Chondrocyte (in vitro differentiated cells): ENCODE measurements around the gene BBX. TPM values are rescaled to one million over a fixed set of nuclear protein-coding genes. Genes with fewer than 3 reads are reported as not detected.

Source experiments
- DNase-seq: peaks from one replicate; pipeline ENCODE4 v3.0.0; 2021; ENCODE audit warnings: mixed read lengths, low spot score
- H3K27ac Mint-ChIP-seq: one replicate; pipeline ENCODE4 v1.8.0; 2021; ENCODE audit warnings: mild to moderate bottlenecking, moderate library complexity, mixed read lengths; ENCODE audit not compliant: unreplicated experiment
- H3K27me3 Mint-ChIP-seq: 2 replicates; pipeline ENCODE4 v1.8.0; 2021; ENCODE audit warnings: low read depth, mixed read lengths
- H3K36me3 Mint-ChIP-seq: 2 replicates; pipeline ENCODE4 v1.8.0; 2021; ENCODE audit warnings: low read depth, mixed read lengths
- H3K4me1 Mint-ChIP-seq: 2 replicates; pipeline ENCODE4 v1.8.0; 2021; ENCODE audit warnings: low read depth, mild to moderate bottlenecking, mixed read lengths
- H3K4me3 Mint-ChIP-seq: one replicate; pipeline ENCODE4 v1.8.0; 2021; ENCODE audit warnings: mild to moderate bottlenecking, moderate library complexity, mixed read lengths; ENCODE audit not compliant: unreplicated experiment
- H3K9me3 Mint-ChIP-seq: 2 replicates; pipeline ENCODE4 v1.8.0; 2021; ENCODE audit warnings: low read depth, mixed read lengths
- total RNA-seq: library from RNA; stranded (reverse); gene quantifications from 3 replicates; pipeline ENCODE4 v1.2.1, GENCODE V29; 2021
- TF ChIP-seq, protein P1 (sequence below): fragments of 200-600 bp; sonication (generic); IDR thresholded peaks from 2 replicates; pipeline ENCODE4 v1.5.0; 2021; ENCODE audit warnings: antibody characterized with exemption, mild to moderate bottlenecking, moderate library complexity

Gene BBX
- total RNA-seq, 1 donor from 2014 or later, result 69.6 TPM

GRCh38 chr3:107816107-107816506 is 293.3 kb downstream of the BBX start:
- Mint-ChIP-seq H3K9me3 (no peaks in the 10 kb centered on the region), H3K4me1 (peaks cover 18% of the 10 kb centered on the region), H3K36me3 (no peaks in the 10 kb centered on the region), H3K27me3 (no peaks in the 10 kb centered on the region), H3K27ac (no peak overlapping the region), H3K4me3 (no peak overlapping the region)
- DNase-seq, result no peak
- TF ChIP-seq, protein P1, sequence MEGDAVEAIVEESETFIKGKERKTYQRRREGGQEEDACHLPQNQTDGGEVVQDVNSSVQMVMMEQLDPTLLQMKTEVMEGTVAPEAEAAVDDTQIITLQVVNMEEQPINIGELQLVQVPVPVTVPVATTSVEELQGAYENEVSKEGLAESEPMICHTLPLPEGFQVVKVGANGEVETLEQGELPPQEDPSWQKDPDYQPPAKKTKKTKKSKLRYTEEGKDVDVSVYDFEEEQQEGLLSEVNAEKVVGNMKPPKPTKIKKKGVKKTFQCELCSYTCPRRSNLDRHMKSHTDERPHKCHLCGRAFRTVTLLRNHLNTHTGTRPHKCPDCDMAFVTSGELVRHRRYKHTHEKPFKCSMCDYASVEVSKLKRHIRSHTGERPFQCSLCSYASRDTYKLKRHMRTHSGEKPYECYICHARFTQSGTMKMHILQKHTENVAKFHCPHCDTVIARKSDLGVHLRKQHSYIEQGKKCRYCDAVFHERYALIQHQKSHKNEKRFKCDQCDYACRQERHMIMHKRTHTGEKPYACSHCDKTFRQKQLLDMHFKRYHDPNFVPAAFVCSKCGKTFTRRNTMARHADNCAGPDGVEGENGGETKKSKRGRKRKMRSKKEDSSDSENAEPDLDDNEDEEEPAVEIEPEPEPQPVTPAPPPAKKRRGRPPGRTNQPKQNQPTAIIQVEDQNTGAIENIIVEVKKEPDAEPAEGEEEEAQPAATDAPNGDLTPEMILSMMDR, result no peak

DNA sequence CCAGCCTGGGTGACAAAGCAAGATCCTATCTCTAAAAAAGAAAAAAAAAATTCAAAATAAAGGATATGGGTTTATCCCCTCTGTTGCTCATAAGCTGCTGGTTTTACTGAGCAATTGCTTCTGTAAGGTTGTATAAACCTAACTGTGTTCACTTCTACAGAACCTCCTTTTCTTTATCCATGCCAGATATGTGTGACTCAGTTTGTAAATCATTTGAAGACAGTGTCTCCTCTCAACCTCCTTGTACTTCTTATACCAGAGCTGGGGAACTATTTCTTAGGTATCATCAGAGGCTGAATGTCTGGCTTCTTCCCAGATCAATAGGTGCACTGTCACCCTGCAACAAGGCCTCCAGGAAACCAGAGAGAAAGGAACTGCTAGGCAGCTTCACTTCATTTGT is 294.3 kb downstream of the BBX start:
- TF ChIP-seq, protein P1, result no peak
- Mint-ChIP-seq H3K4me3 (no peak overlapping the region), H3K27ac (no peak overlapping the region), H3K36me3 (no peaks in the 10 kb centered on the region), H3K4me1 (peaks cover 14% of the 10 kb centered on the region), H3K9me3 (no peaks in the 10 kb centered on the region), H3K27me3 (no peaks in the 10 kb centered on the region)
- no peak for DNase-seq

DNA sequence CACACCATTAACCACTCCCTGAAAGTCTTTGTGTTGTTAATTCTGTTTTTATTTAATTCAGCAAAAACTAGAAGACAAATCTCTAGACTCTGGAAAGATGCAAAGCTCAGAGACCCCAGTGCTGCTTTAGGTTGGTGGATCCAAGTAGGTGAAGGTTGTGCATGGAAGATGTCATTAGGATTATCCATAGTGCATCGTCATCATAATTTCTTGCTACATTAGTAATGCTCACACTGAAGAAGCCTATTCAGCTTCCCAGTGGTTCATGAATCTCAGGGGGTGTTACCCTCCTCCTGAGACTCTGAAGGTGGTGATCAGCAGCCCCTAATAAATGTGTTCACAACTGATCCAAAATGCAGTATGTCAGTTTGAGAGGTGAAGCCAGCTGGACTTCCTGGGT is 295.3 kb downstream of the BBX start:
- Mint-ChIP-seq H3K4me1 (peaks cover 6% of the 10 kb centered on the region), H3K36me3 (no peaks in the 10 kb centered on the region), H3K27ac (no peak overlapping the region), H3K4me3 (no peak overlapping the region), H3K27me3 (no peaks in the 10 kb centered on the region), H3K9me3 (no peaks in the 10 kb centered on the region)
- DNase-seq, result no peak
- TF ChIP-seq, protein P1, result no peak

- Mint-ChIP-seq H3K27ac (no peak overlapping the region), H3K4me1 (no peaks in the 10 kb centered on the region), H3K27me3 (no peaks in the 10 kb centered on the region), H3K36me3 (no peaks in the 10 kb centered on the region), H3K4me3 (no peak overlapping the region), H3K9me3 (no peaks in the 10 kb centered on the region)
- TF ChIP-seq, protein P1, result no peak
- DNase-seq, result no peak
Measured at GRCh38 chr3:107819656-107820055, 296.9 kb downstream of the BBX start.

GRCh38 chr3:107822308-107822707 is 299.5 kb downstream of the BBX start:
- Mint-ChIP-seq H3K27me3 (no peaks in the 10 kb centered on the region), H3K27ac (no peak overlapping the region), H3K4me3 (no peak overlapping the region), H3K36me3 (no peaks in the 10 kb centered on the region), H3K4me1 (no peaks in the 10 kb centered on the region), H3K9me3 (no peaks in the 10 kb centered on the region)
- DNase-seq, result no peak
- TF ChIP-seq, protein P1, result no peak
